UCSD-AML1 (cell line): ENCODE data around the gene AHRR.

ENCODE experiments used
- DNase-seq: peaks from one replicate; lab custom pipeline; 2025; ENCODE audit not compliant: unreplicated experiment; lab: John Stamatoyannopoulos, UW

Gene AHRR

GRCh38 chr5:425714-426113 lies 104.2 kb downstream of the AHRR start:
- peak; percentile 38 for DNase-seq

GRCh38 chr5:426392-426976 lies 105.0 kb downstream of the AHRR start:
- DNase-seq: no peak

GRCh38 chr5:427415-428087 lies 106.0 kb downstream of the AHRR start:
- DNase-seq: no peak

- DNase-seq: no peak
These were observed 106.7 kb downstream of the AHRR start for GRCh38 chr5:428219-428618.

GRCh38 chr5:428754-429452 lies 107.4 kb downstream of the AHRR start:
- DNase-seq: no peak

- DNase-seq: no peak
These were observed 108.1 kb downstream of the AHRR start for GRCh38 chr5:429453-430188.

GRCh38 chr5:430214-430925 lies 108.9 kb downstream of the AHRR start:
- DNase-seq: no peak

GRCh38 chr5:431001-431710 lies 109.6 kb downstream of the AHRR start:
- DNase-seq: peak; percentile 48

- DNase-seq: no peak
These were observed 110.2 kb downstream of the AHRR start for GRCh38 chr5:431711-432050.

GRCh38 chr5:432201-432927 lies 110.8 kb downstream of the AHRR start:
- no peak for DNase-seq

- DNase-seq: no peak
These were observed 111.6 kb downstream of the AHRR start for GRCh38 chr5:432928-433791.

GRCh38 chr5:433836-434235 lies 112.3 kb downstream of the AHRR start:
- no peak for DNase-seq

GRCh38 chr5:434443-435146 lies 113.1 kb downstream of the AHRR start:
- no peak for DNase-seq

GRCh38 chr5:435156-435790 lies 113.8 kb downstream of the AHRR start:
- DNase-seq: no peak

- no peak for DNase-seq
These were observed 114.6 kb downstream of the AHRR start for GRCh38 chr5:435961-436640.

- DNase-seq: no peak
These were observed 115.1 kb downstream of the AHRR start for GRCh38 chr5:436641-436975.

GRCh38 chr5:437281-437771 lies 115.8 kb downstream of the AHRR start:
- no peak for DNase-seq
